ENCODE results near the gene NAGA. TPM values are rescaled to one million over a fixed set of nuclear protein-coding genes. Genes with fewer than 3 reads are reported as not detected.

The NAGA gene
- total RNA-seq, 2 experiments from 2014 or later: 19.7 to 20.0 TPM

DNA sequence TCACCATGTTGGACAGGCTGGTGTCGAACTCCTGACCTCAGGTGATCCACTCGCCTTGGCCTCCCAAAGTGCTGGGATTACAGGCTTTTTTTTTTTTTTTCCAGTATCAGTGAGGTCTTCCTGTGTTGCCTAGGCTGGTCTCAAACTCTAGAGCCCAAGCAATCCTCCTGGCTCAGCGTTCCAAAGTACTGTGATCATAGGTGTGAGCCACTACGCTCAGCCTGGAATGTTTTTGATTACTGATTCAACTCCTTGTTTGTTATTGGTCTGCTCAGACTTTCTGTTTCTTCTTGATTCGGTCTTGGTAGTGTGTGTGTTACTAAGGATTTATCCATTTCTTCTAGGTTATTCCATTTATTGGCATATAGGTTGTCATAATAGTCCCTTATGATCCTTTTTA is 31.3 kb downstream of the NAGA start:
- CTCF ChIA-PET: no interaction called here
- Mint-ChIP-seq H3K4me3 (no peak overlapping the region), H3K27me3 (no peaks in the 10 kb centered on the region), H3K36me3 (ENCODE audit: low read depth) (peaks cover 10% of the 10 kb centered on the region), H3K9me3 (ENCODE audit: low read depth) (peaks cover 17% of the 10 kb centered on the region), H3K27ac (no peak overlapping the region), H3K4me1 (no peaks in the 10 kb centered on the region)
- POLR2A ChIA-PET: no interaction called here
- DNase-seq (no peak), ATAC-seq (no peak)
- intact Hi-C loops (cut with DNase I, micrococcal nuclease): no loop called here

DNA sequence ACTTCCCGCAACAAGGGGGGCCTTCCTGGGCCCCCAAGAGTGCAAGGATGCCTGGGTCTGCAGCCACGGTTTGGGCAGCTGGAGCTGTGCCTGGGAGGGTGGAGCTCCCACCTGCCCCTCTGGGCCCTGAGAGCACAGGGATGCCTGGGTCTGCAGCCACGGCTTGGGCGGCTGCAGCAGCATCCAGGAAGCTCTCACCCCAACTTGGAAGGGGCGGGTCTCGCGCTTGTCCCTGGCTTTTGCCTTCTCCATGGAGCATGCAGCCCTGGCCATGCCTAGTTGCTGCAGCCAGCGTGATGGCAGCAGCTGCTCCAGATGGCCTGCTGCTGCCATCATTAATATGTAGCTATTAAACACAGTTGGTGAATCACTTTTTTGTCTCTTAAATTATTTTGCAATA is 35.4 kb downstream of the NAGA start:
- H3K4me1 Mint-ChIP-seq: peaks cover 17% of the 10 kb centered on the region
- no peaks in the 10 kb centered on the region for H3K27me3 Mint-ChIP-seq
- ATAC-seq: no peak
- peaks cover 9% of the 10 kb centered on the region for H3K36me3 Mint-ChIP-seq (ENCODE audit: low read depth)
- H3K4me3 Mint-ChIP-seq: no peak overlapping the region
- intact Hi-C loops (cut with DNase I, micrococcal nuclease): no loop called here
- DNase-seq: no peak
- no peak overlapping the region for H3K27ac Mint-ChIP-seq
- ChIA-PET CTCF (interaction anchor here (0.6 to 1.1 kb wide), 2 partner anchors 177 to 223 kb away, joined by 3 to 5 read pairs; no protein-coding TSS in a partner anchor), POLR2A (no interaction called here)
- H3K9me3 Mint-ChIP-seq (ENCODE audit: low read depth): peaks cover 14% of the 10 kb centered on the region

DNA sequence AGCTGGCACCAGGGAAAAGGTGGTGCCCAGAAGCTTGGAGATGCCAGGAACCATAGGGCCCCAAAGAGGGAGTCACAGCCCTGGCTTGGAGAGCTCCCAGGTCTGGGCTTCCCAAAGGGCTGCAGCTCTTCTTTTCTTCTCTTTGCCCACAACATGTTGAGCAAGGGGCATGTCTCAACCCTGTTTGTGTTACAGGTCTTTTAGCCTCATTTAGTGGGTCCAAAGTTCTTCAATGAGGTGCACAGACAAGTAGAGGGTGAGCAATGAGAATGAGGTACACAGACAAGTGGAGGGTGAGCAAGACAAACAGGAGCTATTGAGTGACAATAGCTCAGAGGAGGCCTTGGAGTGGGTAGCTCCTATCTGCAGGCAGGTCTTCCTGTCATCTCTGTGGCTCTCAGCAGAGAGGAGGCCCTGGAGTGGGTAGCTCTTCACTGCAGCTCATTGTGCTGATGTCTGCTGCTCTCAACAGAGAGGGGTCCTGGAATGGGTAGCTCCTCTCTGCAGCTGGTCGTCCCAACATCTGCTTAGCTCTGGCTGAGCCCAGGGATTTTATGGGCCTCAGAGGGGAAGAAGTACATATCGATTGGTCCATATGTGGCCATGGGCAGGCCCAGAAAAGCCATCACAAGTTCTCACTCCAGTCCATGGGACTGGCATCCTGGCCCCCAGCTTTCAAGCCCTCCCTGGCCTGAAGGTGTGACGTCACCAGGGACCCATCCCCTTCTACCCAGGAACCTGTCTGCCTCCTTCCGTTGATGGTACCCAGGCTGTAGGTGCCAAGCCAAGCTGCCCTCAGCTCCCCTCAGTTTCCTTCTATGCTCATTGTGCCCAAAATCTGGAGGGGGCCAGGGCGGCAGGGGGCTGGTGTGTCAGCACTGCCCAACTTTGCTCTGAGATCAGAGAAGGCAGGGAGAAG is 37.1 kb downstream of the NAGA start:
- ChIA-PET POLR2A (no interaction called here), CTCF (interaction anchor here (0.7 kb wide), 1 partner anchor 57 kb away, joined by 3 read pairs; the partner anchor contains the start of gene NDUFA6)
- DNase-seq (peak; percentile 29), ATAC-seq (no peak)
- H3K4me1 Mint-ChIP-seq: peaks cover 19% of the 10 kb centered on the region
- peaks cover 14% of the 10 kb centered on the region for H3K9me3 Mint-ChIP-seq (ENCODE audit: low read depth)
- no peaks in the 10 kb centered on the region for H3K27me3 Mint-ChIP-seq
- no peak overlapping the region for H3K27ac Mint-ChIP-seq
- H3K4me3 Mint-ChIP-seq: no peak overlapping the region
- H3K36me3 Mint-ChIP-seq (ENCODE audit: low read depth): peaks cover 9% of the 10 kb centered on the region
- intact Hi-C loops (cut with DNase I, micrococcal nuclease): no loop called here

DNA sequence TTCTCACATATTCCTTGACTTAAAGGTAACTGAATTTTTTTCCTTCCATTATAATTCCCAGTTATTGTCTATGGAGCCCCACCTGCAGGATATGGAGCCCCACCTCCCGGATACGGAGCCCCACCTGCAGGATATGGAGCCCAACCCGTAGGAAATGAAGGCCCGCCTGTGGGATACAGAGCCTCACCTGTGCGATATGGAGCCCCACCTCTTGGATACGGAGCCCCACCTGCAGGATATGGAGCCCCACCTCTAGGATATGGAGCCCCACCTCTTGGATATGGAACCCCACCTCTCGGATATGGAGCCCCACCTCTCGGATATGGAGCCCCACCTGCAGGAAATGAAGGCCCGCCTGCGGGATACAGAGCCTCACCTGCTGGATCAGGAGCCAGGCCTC is 43.9 kb downstream of the NAGA start:
- Mint-ChIP-seq H3K27ac (no peak overlapping the region), H3K9me3 (ENCODE audit: low read depth) (no peaks in the 10 kb centered on the region), H3K27me3 (no peaks in the 10 kb centered on the region), H3K36me3 (ENCODE audit: low read depth) (no peaks in the 10 kb centered on the region), H3K4me1 (peaks cover 30% of the 10 kb centered on the region), H3K4me3 (no peak overlapping the region)
- ATAC-seq: no peak
- DNase-seq: no peak
- POLR2A ChIA-PET: interaction anchor here (0.6 kb wide), 1 partner anchor 17 kb away, joined by 8 read pairs; no protein-coding TSS in a partner anchor
- intact Hi-C loops (cut with DNase I, micrococcal nuclease): no loop called here
- CTCF ChIA-PET: no interaction called here

DNA sequence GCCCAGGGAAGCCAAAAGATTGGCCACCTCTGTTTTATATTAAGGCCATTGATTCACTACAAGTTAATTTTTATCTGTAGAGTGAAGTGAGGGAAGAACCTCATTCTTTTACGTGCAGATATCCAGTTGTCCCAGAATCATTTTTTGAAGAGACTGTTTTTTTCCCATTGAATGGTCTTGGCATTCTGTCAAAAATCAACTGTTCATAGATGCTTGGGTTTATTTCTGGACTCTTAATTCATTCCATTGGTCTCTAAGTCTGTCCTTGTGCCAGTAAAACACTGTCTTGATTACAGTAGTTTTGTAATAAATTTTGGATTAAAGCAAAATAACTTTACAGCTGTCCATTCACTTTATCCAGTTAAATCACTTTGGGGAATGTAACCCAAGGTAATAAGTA is 45.2 kb downstream of the NAGA start:
- no peak for DNase-seq
- H3K27ac Mint-ChIP-seq: no peak overlapping the region

DNA sequence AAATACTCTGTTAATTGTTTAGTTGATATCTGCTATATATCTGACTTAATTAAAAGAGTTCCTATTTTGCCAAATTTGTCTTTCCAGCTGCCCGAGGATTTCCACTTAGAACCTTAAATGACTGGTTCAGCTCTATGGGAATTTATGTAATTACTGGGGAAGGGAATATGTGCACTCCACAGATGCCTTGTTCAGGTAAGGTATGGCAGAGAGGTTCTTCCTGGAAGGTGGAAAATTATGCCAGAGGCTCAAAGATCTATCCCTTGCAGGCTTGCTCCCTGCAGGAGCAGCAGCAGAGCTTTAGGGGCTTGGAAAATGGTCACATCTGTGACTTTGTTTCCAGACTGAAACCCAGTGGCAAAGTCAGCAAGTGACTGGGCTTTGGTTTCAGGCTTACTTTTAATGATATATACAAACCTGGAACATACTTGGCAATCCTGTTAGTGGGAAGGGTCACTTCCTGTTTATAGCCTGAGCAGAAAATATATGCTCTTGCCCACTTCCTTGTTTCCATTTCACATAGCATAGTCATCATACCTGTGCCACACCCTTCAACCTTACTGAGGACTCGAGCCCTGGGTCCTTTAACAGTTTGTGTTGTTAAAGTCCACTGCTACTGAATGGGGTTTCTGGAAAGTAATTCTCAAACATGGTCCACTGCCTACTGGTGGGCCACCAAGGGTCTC is 48.3 kb downstream of the NAGA start:
- Mint-ChIP-seq H3K27ac (peak overlapping the region; percentile 24), H3K9me3 (ENCODE audit: low read depth) (no peaks in the 10 kb centered on the region), H3K4me3 (no peak overlapping the region), H3K4me1 (peaks cover 14% of the 10 kb centered on the region), H3K27me3 (peaks cover 3% of the 10 kb centered on the region), H3K36me3 (ENCODE audit: low read depth) (no peaks in the 10 kb centered on the region)
- intact Hi-C loops (cut with DNase I, micrococcal nuclease): no loop called here
- ChIA-PET CTCF (interaction anchor here (0.6 kb wide), 1 partner anchor 424 kb away, joined by 3 read pairs; no protein-coding TSS in a partner anchor), POLR2A (no interaction called here)
- DNase-seq (no peak), ATAC-seq (peak; percentile 84)

More for the DNA sequence above, 45.2 kb downstream of the NAGA start:
- Mint-ChIP-seq H3K9me3 (ENCODE audit: low read depth) (no peaks in the 10 kb centered on the region), H3K27me3 (no peaks in the 10 kb centered on the region), H3K4me3 (no peak overlapping the region), H3K4me1 (peaks cover 18% of the 10 kb centered on the region), H3K36me3 (ENCODE audit: low read depth) (no peaks in the 10 kb centered on the region)
- intact Hi-C loops (cut with DNase I, micrococcal nuclease): no loop called here
- ATAC-seq: no peak
- ChIA-PET POLR2A (no interaction called here), CTCF (interaction anchor here (0.6 to 1.2 kb wide), 2 partner anchors 65 to 100 kb away, joined by 3 read pairs; no protein-coding TSS in a partner anchor)

DNA sequence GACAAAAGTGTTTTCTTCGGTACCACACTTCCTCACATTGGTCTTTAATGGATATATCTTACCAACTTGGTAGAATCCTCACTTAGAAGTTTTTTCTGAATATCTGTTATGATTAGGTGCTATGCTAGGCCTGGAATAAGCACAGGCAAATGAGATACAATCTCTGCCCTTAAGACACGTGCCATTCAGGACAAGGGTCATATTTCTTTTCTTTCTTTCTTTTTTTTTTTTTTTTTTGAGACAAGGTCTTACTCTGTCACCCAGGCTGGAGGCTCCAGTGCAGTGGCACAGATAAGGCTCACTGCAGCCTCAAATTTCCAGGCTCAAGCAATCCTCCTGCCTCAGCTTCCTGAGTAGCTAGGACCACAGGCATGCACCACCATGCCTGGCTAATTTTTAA is 49.0 kb downstream of the NAGA start:
- POLR2A ChIA-PET: no interaction called here
- H3K27ac Mint-ChIP-seq: no peak overlapping the region
- H3K27me3 Mint-ChIP-seq: peaks cover 8% of the 10 kb centered on the region
- intact Hi-C loops (cut with DNase I, micrococcal nuclease): no loop called here
- no peak overlapping the region for H3K4me3 Mint-ChIP-seq
- H3K36me3 Mint-ChIP-seq (ENCODE audit: low read depth): no peaks in the 10 kb centered on the region
- ATAC-seq (no peak), DNase-seq (no peak)
- H3K4me1 Mint-ChIP-seq: peaks cover 14% of the 10 kb centered on the region
- CTCF ChIA-PET: interaction anchor here (0.6 kb wide), 1 partner anchor 425 kb away, joined by 3 read pairs; no protein-coding TSS in a partner anchor
- no peaks in the 10 kb centered on the region for H3K9me3 Mint-ChIP-seq (ENCODE audit: low read depth)

DNA sequence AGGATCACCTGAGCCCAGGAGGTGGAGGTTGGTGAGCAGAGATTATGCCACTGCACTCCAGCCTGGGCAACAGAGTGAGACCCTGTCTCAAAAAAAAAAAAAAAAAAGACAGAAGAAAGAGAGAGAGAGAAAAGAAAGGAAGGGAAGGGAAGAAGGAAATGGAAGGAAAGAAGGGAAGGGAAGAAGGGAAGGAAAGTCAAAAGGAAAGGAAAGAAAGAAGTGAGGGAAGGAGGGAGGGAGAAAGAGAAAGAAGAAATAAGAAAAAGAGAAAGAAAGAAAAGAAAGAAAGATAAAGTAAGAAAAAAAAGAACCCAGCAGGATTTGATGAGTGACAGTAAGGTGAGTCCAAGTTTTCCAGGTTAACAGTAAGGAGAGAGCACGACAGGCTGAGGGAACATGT is 52.4 kb downstream of the NAGA start:
- ChIA-PET CTCF (no interaction called here), POLR2A (no interaction called here)
- no peak overlapping the region for H3K4me3 Mint-ChIP-seq
- H3K4me1 Mint-ChIP-seq: peaks cover 10% of the 10 kb centered on the region
- no peak for ATAC-seq
- no peak for DNase-seq
- no peaks in the 10 kb centered on the region for H3K36me3 Mint-ChIP-seq (ENCODE audit: low read depth)
- H3K9me3 Mint-ChIP-seq (ENCODE audit: low read depth): no peaks in the 10 kb centered on the region
- H3K27me3 Mint-ChIP-seq: peaks cover 14% of the 10 kb centered on the region
- no peak overlapping the region for H3K27ac Mint-ChIP-seq
- intact Hi-C loops (cut with DNase I, micrococcal nuclease): no loop called here

DNA sequence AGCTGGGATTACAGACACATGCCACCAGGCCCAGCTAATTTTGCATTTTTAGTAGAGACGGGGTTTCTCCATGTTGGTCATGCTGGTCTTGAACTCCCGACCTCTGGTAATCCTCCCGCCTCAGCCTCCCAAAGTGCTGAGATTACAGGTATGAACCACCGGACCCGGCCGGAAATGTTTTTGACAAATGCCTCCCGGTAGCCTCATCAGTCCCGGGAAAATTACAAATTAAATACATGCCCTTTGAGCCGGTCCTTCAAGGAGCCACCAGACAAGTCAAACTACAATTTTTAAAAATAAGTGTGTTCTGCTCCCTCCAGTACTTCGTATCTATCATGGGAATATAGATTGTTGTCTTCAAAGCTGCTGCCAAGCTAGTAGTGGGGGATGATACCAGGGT is 54.5 kb downstream of the NAGA start:
- ATAC-seq: no peak
- ChIA-PET CTCF (interaction anchor here (0.6 to 1.0 kb wide), 5 partner anchors 33 to 288 kb away, joined by 3 to 4 read pairs (median 3); no protein-coding TSS in a partner anchor), POLR2A (no interaction called here)
- H3K27me3 Mint-ChIP-seq: peaks cover 14% of the 10 kb centered on the region
- no peak overlapping the region for H3K27ac Mint-ChIP-seq
- no peak overlapping the region for H3K4me3 Mint-ChIP-seq
- peaks cover 3% of the 10 kb centered on the region for H3K36me3 Mint-ChIP-seq (ENCODE audit: low read depth)
- H3K9me3 Mint-ChIP-seq (ENCODE audit: low read depth): peaks cover 4% of the 10 kb centered on the region
- no peaks in the 10 kb centered on the region for H3K4me1 Mint-ChIP-seq
- no peak for DNase-seq
- intact Hi-C loops (cut with DNase I, micrococcal nuclease): no loop called here

DNA sequence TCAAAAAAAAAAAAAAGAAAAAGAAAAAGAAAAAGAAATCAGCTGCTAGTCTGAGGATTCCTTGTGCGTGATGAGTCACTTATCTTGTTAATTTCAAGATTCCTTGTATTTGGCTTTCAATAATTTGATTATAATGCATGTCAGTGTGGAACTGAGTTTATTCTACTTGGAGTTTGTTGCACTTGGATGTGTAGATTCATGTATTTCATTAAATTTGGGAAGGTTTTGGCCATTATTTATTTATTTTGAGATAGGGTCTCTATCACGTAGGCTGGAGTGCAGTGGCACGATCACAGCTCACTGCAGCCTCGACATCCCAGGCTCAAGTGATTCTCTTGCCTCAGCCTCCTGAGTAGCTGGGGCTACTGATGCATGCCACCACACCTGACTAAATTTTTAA is 57.2 kb downstream of the NAGA start:
- H3K27ac Mint-ChIP-seq: no peak overlapping the region
- intact Hi-C loops (cut with DNase I, micrococcal nuclease): no loop called here
- ATAC-seq (no peak), DNase-seq (no peak)
- peaks cover 15% of the 10 kb centered on the region for H3K9me3 Mint-ChIP-seq (ENCODE audit: low read depth)
- H3K4me3 Mint-ChIP-seq: no peak overlapping the region
- ChIA-PET CTCF (no interaction called here), POLR2A (no interaction called here)
- H3K36me3 Mint-ChIP-seq (ENCODE audit: low read depth): peaks cover 5% of the 10 kb centered on the region
- no peaks in the 10 kb centered on the region for H3K4me1 Mint-ChIP-seq
- peaks cover 18% of the 10 kb centered on the region for H3K27me3 Mint-ChIP-seq

DNA sequence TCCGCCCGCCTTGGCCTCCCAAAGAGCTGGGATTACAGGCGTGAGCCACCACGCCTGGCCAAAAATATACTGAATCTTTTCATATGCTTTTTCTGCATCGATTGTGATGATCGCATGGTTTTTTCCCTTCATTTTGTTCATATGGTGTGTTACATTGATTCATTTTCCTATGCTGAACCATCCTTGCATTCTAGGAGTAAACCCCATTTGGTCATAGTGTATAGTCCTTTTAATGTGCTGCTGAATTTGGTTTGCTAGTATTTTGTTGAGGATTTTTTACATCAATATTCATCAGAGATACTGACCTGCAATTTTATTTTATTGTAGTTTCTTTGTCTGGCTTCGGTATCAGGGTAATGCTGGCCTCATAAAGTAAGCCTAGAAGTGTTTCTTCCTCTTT is 59.8 kb downstream of the NAGA start:
- intact Hi-C loops (cut with DNase I, micrococcal nuclease): no loop called here
- Mint-ChIP-seq H3K27me3 (peaks cover 14% of the 10 kb centered on the region), H3K4me3 (no peak overlapping the region), H3K36me3 (ENCODE audit: low read depth) (peaks cover 5% of the 10 kb centered on the region), H3K27ac (no peak overlapping the region), H3K9me3 (ENCODE audit: low read depth) (peaks cover 18% of the 10 kb centered on the region), H3K4me1 (no peaks in the 10 kb centered on the region)
- ATAC-seq (no peak), DNase-seq (no peak)
- CTCF ChIA-PET: interaction anchor here (0.6 kb wide), 1 partner anchor 42 kb away, joined by 3 read pairs; no protein-coding TSS in a partner anchor
- POLR2A ChIA-PET: no interaction called here

All from activated CD4-positive, alpha-beta T cell treated with anti-CD3 and anti-CD28 coated beads for 36 hours (primary cell).